HEK293 (cell line): ENCODE data around the gene KRT16.

Experiments used
- CTCF ChIA-PET: fragments of 350-600 bp; formaldehyde crosslinking; extraction: SDS; loops from one replicate; lab custom pipeline; 2021; ENCODE audit warnings: antibody characterized with exemption; lab: Yijun Ruan, JAX
- POLR2A ChIA-PET: fragments of 300-600 bp; formaldehyde crosslinking; extraction: SDS; loops from one replicate; lab custom pipeline; 2020; ENCODE audit warnings: antibody characterized with exemption, inconsistent platforms; lab: Yijun Ruan, JAX
- H3K27ac ChIP-seq: fragments of 200-500 bp; sonication (Bioruptor generic); 2 replicates; pipeline ENCODE4 v1.5.1; 2014; ENCODE audit warnings: low read depth, low read length, control low read depth, inconsistent platforms; ENCODE audit errors: extremely low read depth
- H3K36me3 ChIP-seq, 2 experiments: fragments of 200-500 bp in 1 of 2; sonication (Bioruptor generic) in 1 of 2; 1 replicate in 1 of 2; 2 replicates in 1 of 2; pipeline ENCODE4 v1.5.1; 2014 to 2017; ENCODE audit warnings: inconsistent platforms in 2 of 2, low read length in 2 of 2; ENCODE audit not compliant: control insufficient read depth in 2 of 2, insufficient read depth in 1 of 2
- H3K4me1 ChIP-seq: fragments of 200-500 bp; sonication (Bioruptor generic); 2 replicates; pipeline ENCODE4 v1.5.1; 2014; ENCODE audit warnings: mild to moderate bottlenecking, low read length, inconsistent platforms; ENCODE audit not compliant: control insufficient read depth, insufficient read depth
- H3K4me3 ChIP-seq: 2 replicates; pipeline ENCODE4 v1.5.1; 2011; ENCODE audit warnings: low read depth, mild to moderate bottlenecking, control low read depth, low read length, moderate library complexity
- H3K9me3 ChIP-seq: fragments of 200-500 bp; sonication (Bioruptor generic); 2 replicates; pipeline ENCODE4 v1.5.1; 2014; ENCODE audit warnings: low read depth, low read length, inconsistent platforms; ENCODE audit not compliant: control insufficient read depth, insufficient read depth
- IKZF3 ChIP-seq: fragments of 450-650 bp; IDR thresholded peaks from 2 replicates; pipeline ENCODE4 v1.5.0; 2018; ENCODE audit warnings: missing biosample characterization, mild to moderate bottlenecking, missing genetic modification characterization, moderate library complexity
- INSM2 ChIP-seq: fragments of 450-650 bp; formaldehyde crosslinking; IDR thresholded peaks from 2 replicates; pipeline ENCODE4 v1.5.1; 2016; ENCODE audit warnings: missing biosample characterization, missing genetic modification characterization
- KLF17 ChIP-seq: fragments of 450-650 bp; formaldehyde crosslinking; IDR thresholded peaks from 2 replicates; pipeline ENCODE4 v1.5.1; 2016; ENCODE audit warnings: missing biosample characterization, missing genetic modification characterization
- ZBTB11 ChIP-seq: fragments of 450-650 bp; formaldehyde crosslinking; conservative IDR thresholded peaks from 2 replicates; pipeline ENCODE4 v1.5.1; 2016; ENCODE audit warnings: low read depth, missing biosample characterization, missing genetic modification characterization
- ZFP3 ChIP-seq: fragments of 450-650 bp; formaldehyde crosslinking; IDR thresholded peaks from 2 replicates; pipeline ENCODE4 v1.5.1; 2016; ENCODE audit warnings: low read depth, missing biosample characterization, missing genetic modification characterization
- ZNF184 ChIP-seq: fragments of 450-650 bp; IDR thresholded peaks from 2 replicates; pipeline ENCODE4 v1.5.1; 2018; ENCODE audit warnings: missing biosample characterization, mild to moderate bottlenecking, missing genetic modification characterization
- ZNF23 ChIP-seq: fragments of 450-650 bp; formaldehyde crosslinking; IDR thresholded peaks from 2 replicates; pipeline ENCODE4 v1.5.1; 2016; ENCODE audit warnings: missing biosample characterization, missing genetic modification characterization, borderline replicate concordance
- ZNF280D ChIP-seq: fragments of 450-650 bp; formaldehyde crosslinking; IDR thresholded peaks from 2 replicates; pipeline ENCODE4 v1.5.1; 2016; ENCODE audit warnings: missing biosample characterization, missing genetic modification characterization
- ZNF324 ChIP-seq: fragments of 450-650 bp; formaldehyde crosslinking; IDR thresholded peaks from 2 replicates; pipeline ENCODE4 v1.5.1; 2016; ENCODE audit warnings: missing biosample characterization, missing genetic modification characterization
- ZNF335 ChIP-seq: fragments of 450-650 bp; formaldehyde crosslinking; conservative IDR thresholded peaks from 2 replicates; pipeline ENCODE4 v1.5.1; 2016; ENCODE audit warnings: missing biosample characterization, missing genetic modification characterization
- ZNF350 ChIP-seq: fragments of 450-650 bp; formaldehyde crosslinking; IDR thresholded peaks from 2 replicates; pipeline ENCODE4 v1.5.0; 2017; ENCODE audit warnings: missing biosample characterization, mild to moderate bottlenecking, missing genetic modification characterization
- ZNF449 ChIP-seq: fragments of 450-650 bp; formaldehyde crosslinking; IDR thresholded peaks from 2 replicates; pipeline ENCODE4 v1.5.1; 2017; ENCODE audit warnings: missing biosample characterization, mild to moderate bottlenecking, missing genetic modification characterization, moderate library complexity
- ZNF473 ChIP-seq: fragments of 450-650 bp; formaldehyde crosslinking; IDR thresholded peaks from 2 replicates; pipeline ENCODE4 v1.5.1; 2017; ENCODE audit warnings: missing biosample characterization, missing genetic modification characterization
- ZNF513 ChIP-seq: fragments of 450-650 bp; IDR thresholded peaks from 2 replicates; pipeline ENCODE4 v1.5.1; 2018; ENCODE audit warnings: missing biosample characterization, missing genetic modification characterization
- ZNF610 ChIP-seq: fragments of 450-650 bp; formaldehyde crosslinking; IDR thresholded peaks from 2 replicates; pipeline ENCODE4 v1.5.1; 2016; ENCODE audit warnings: missing biosample characterization, missing genetic modification characterization, borderline replicate concordance

The KRT16 gene

GRCh38 chr17:41657176-41657754 lies 44.7 kb upstream of the KRT16 start (continued):
- TF ChIP-seq INSM2, result no peak
- TF ChIP-seq ZNF324, result no peak
- TF ChIP-seq KLF17 (tag by site-specific recombination), result no peak
- TF ChIP-seq ZNF513 (tag by site-specific recombination), result no peak
- TF ChIP-seq ZNF23, result no peak
- TF ChIP-seq ZFP3 (tag by site-specific recombination), result no peak
- no peak for TF ChIP-seq ZBTB11
- TF ChIP-seq ZNF610 (tag by site-specific recombination), result no peak
- no peak for TF ChIP-seq ZNF184 (tag by site-specific recombination)

- Histone ChIP-seq H3K27ac (no peak overlapping the region), H3K36me3 (no peaks in the 10 kb centered on the region), H3K4me3 (no peak overlapping the region), H3K4me1 (no peaks in the 10 kb centered on the region; the same call in 1 of the 2 replicates), H3K9me3 (no peaks in the 10 kb centered on the region)
- POLR2A ChIA-PET, result no interaction called here
- CTCF ChIA-PET, result interaction anchor here (0.6 to 15.7 kb wide), 3 partner anchors 9 to 103 kb away, joined by 3 to 567 read pairs (median 416); no protein-coding TSS in a partner anchor
- no peak for TF ChIP-seq ZNF350
- TF ChIP-seq ZNF280D (tag by site-specific recombination), result no peak
- no peak for TF ChIP-seq ZNF473
- TF ChIP-seq IKZF3 (tag by site-specific recombination), result no peak
- no peak for TF ChIP-seq ZNF335 (tag by site-specific recombination)
- TF ChIP-seq ZNF449 (tag by site-specific recombination), result no peak
These were observed 43.9 kb upstream of the KRT16 start for GRCh38 chr17:41656249-41657023.
